HG03108 (cell line): ENCODE results near the gene SSR4.

Experiments
- ATAC-seq: cut with Tn5 transposase; IDR thresholded peaks from one replicate; pipeline ENCODE4 v1.9.1; 2021; ENCODE audit warnings: moderate library complexity; ENCODE audit not compliant: unreplicated experiment

Gene SSR4

GRCh38 chrX:153769158-153769864 lies 25.2 kb upstream of the SSR4 start:
- no peak for ATAC-seq

GRCh38 chrX:153769865-153770600 lies 24.4 kb upstream of the SSR4 start:
- no peak for ATAC-seq

- ATAC-seq = no peak
Observed at GRCh38 chrX:153770601-153771414, 23.7 kb upstream of the SSR4 start.

GRCh38 chrX:153771415-153772315 lies 22.8 kb upstream of the SSR4 start:
- ATAC-seq = no peak

- ATAC-seq = no peak
Observed at GRCh38 chrX:153772316-153773217, 21.9 kb upstream of the SSR4 start.

- ATAC-seq = no peak
Observed at GRCh38 chrX:153773218-153773611, 21.3 kb upstream of the SSR4 start.

GRCh38 chrX:153773741-153774575 lies 20.5 kb upstream of the SSR4 start:
- no peak for ATAC-seq

- no peak for ATAC-seq
Observed at GRCh38 chrX:153774576-153775292, 19.7 kb upstream of the SSR4 start.

GRCh38 chrX:153775293-153776119 lies 19.0 kb upstream of the SSR4 start:
- ATAC-seq = no peak

GRCh38 chrX:153776120-153776599 lies 18.3 kb upstream of the SSR4 start:
- ATAC-seq = no peak

GRCh38 chrX:153776611-153777045 lies 17.8 kb upstream of the SSR4 start:
- ATAC-seq = no peak

GRCh38 chrX:153777261-153778090 lies 17.0 kb upstream of the SSR4 start:
- ATAC-seq = no peak

- no peak for ATAC-seq
Observed at GRCh38 chrX:153778181-153778580, 16.3 kb upstream of the SSR4 start.

- no peak for ATAC-seq
Observed at GRCh38 chrX:153778684-153779101, 15.8 kb upstream of the SSR4 start.

- ATAC-seq = no peak
Observed at GRCh38 chrX:153779891-153780677, 14.4 kb upstream of the SSR4 start.
